Activated T-helper 2 cell treated with anti-CD3 and anti-CD28 coated beads, Interferon-gamma antibody, Interleukin-2, Interleukin-4, amounts not matched to agents 10 μg/mL and 5 μg/mL and 100 μg/mL, durations not matched to agents 14 hours and 24 hours and 36 hours (primary cell): ENCODE data around the gene TMEM201. TPM values are rescaled to one million over a fixed set of nuclear protein-coding genes. Genes with fewer than 3 reads are reported as not detected.
"Not testable (repeated sequence)": the region's sequence is repeated elsewhere in the genome, so short reads cannot be mapped to it uniquely, and the experiment has no call there.

Experiments used
- DNase-seq: peaks from one replicate; pipeline ENCODE4 v3.0.0; 2021; ENCODE audit warnings: low spot score
- H3K27ac Mint-ChIP-seq: one replicate; pipeline ENCODE4 v1.8.0; 2021; ENCODE audit warnings: mixed read lengths
- H3K27me3 Mint-ChIP-seq: one replicate; pipeline ENCODE4 v1.8.0; 2021; ENCODE audit warnings: low read depth, mixed read lengths
- H3K36me3 Mint-ChIP-seq: one replicate; pipeline ENCODE4 v1.8.0; 2021; ENCODE audit warnings: low read depth, mixed read lengths
- H3K4me1 Mint-ChIP-seq: one replicate; pipeline ENCODE4 v1.8.0; 2021; ENCODE audit warnings: low read depth, mixed read lengths
- H3K4me3 Mint-ChIP-seq: one replicate; pipeline ENCODE4 v1.8.0; 2021; ENCODE audit warnings: low read depth, mild to moderate bottlenecking, moderate library complexity, mixed read lengths
- H3K9me3 Mint-ChIP-seq: one replicate; pipeline ENCODE4 v1.8.0; 2021; ENCODE audit warnings: mixed read lengths
- intact Hi-C: fragments of 100-400 bp; cut with micrococcal nuclease; formaldehyde crosslinking; loops from one replicate; pipeline ENCODE4 v1.15.1; 2023
- total RNA-seq: library from RNA; stranded (reverse); gene quantifications from 2 replicates; pipeline ENCODE4 v1.2.3, GENCODE V29; 2022

TMEM201 gene
- total RNA-seq, 1 donor from 2014 or later, result 30.8 TPM

GRCh38 chr1:9625030-9625429 lies 36.3 kb downstream of the TMEM201 start:
- H3K36me3 Mint-ChIP-seq, H3K9me3 Mint-ChIP-seq, H3K27ac Mint-ChIP-seq, H3K4me3 Mint-ChIP-seq, H3K27me3 Mint-ChIP-seq, DNase-seq: not testable (repeated sequence)
- peaks cover 27% of the 10 kb centered on the region for H3K4me1 Mint-ChIP-seq
- intact Hi-C loops, result loop anchor here (5.0 to 10.0 kb wide), 3 partner anchors 47 to 590 kb away; partner anchors contain the start of gene KIF1B

- H3K9me3 Mint-ChIP-seq, result no peaks in the 10 kb centered on the region
- H3K27ac Mint-ChIP-seq, result peak overlapping the region; percentile 80
- DNase-seq, result peak; percentile 30
These were observed 37.5 kb downstream of the TMEM201 start for GRCh38 chr1:9626201-9626608.

GRCh38 chr1:9628541-9629444 lies 40.1 kb downstream of the TMEM201 start:
- Mint-ChIP-seq H3K4me1 (peaks cover 45% of the 10 kb centered on the region), H3K27me3 (peaks cover 3% of the 10 kb centered on the region), H3K4me3 (peak overlapping the region; percentile 96), H3K9me3 (no peaks in the 10 kb centered on the region), H3K36me3 (peaks cover 38% of the 10 kb centered on the region), H3K27ac (peak overlapping the region; percentile 96)
- intact Hi-C loops, result loop anchor here (1.0 to 10.0 kb wide), 6 partner anchors 26 to 586 kb away; partner anchors contain the start of gene KIF1B
- peak; percentile 71 for DNase-seq

More at GRCh38 chr1:9626201-9626608, 37.5 kb downstream of the TMEM201 start:
- intact Hi-C loops, result loop anchor here (5.0 to 10.0 kb wide), 3 partner anchors 46 to 589 kb away; partner anchors contain the start of gene KIF1B
- H3K4me3 Mint-ChIP-seq, result peak overlapping the region; percentile 96
- H3K4me1 Mint-ChIP-seq, result peaks cover 33% of the 10 kb centered on the region
- H3K27me3 Mint-ChIP-seq, result peaks cover 3% of the 10 kb centered on the region
- H3K36me3 Mint-ChIP-seq, result peaks cover 14% of the 10 kb centered on the region

- Mint-ChIP-seq H3K9me3 (no peaks in the 10 kb centered on the region), H3K4me1 (peaks cover 51% of the 10 kb centered on the region), H3K27ac (peak overlapping the region; percentile 96), H3K4me3 (peak overlapping the region; percentile 96), H3K36me3 (peaks cover 47% of the 10 kb centered on the region), H3K27me3 (no peaks in the 10 kb centered on the region)
- intact Hi-C loops, result loop anchor here (1.0 to 10.0 kb wide), 6 partner anchors 25 to 585 kb away; partner anchors contain the start of gene KIF1B
- peak; percentile 76 for DNase-seq
These were observed 40.9 kb downstream of the TMEM201 start for GRCh38 chr1:9629445-9630201.

GRCh38 chr1:9630331-9631111 lies 41.8 kb downstream of the TMEM201 start:
- intact Hi-C loops, result no loop called here
- H3K9me3 Mint-ChIP-seq, result no peaks in the 10 kb centered on the region
- H3K4me1 Mint-ChIP-seq, result peaks cover 58% of the 10 kb centered on the region
- H3K36me3 Mint-ChIP-seq, result peaks cover 56% of the 10 kb centered on the region
- peak overlapping the region; percentile 96 for H3K4me3 Mint-ChIP-seq
- DNase-seq, result peak; percentile 19
- peak overlapping the region; percentile 96 for H3K27ac Mint-ChIP-seq
- no peaks in the 10 kb centered on the region for H3K27me3 Mint-ChIP-seq

- no peak for DNase-seq
- Mint-ChIP-seq H3K27me3 (no peaks in the 10 kb centered on the region), H3K4me1 (peaks cover 52% of the 10 kb centered on the region), H3K9me3 (no peaks in the 10 kb centered on the region), H3K36me3 (peaks cover 66% of the 10 kb centered on the region), H3K27ac (peak overlapping the region; percentile 81), H3K4me3 (peak overlapping the region; percentile 96)
- intact Hi-C loops, result no loop called here
These were observed 42.9 kb downstream of the TMEM201 start for GRCh38 chr1:9631613-9632012.

GRCh38 chr1:9633493-9633892 lies 44.8 kb downstream of the TMEM201 start:
- no peak for DNase-seq
- peaks cover 80% of the 10 kb centered on the region for H3K36me3 Mint-ChIP-seq
- H3K4me1 Mint-ChIP-seq, result peaks cover 47% of the 10 kb centered on the region
- H3K9me3 Mint-ChIP-seq, result peaks cover 5% of the 10 kb centered on the region
- intact Hi-C loops, result no loop called here
- H3K27ac Mint-ChIP-seq, result no peak overlapping the region
- H3K27me3 Mint-ChIP-seq, result no peaks in the 10 kb centered on the region
- peak overlapping the region; percentile 33 for H3K4me3 Mint-ChIP-seq

GRCh38 chr1:9634582-9634981 lies 45.9 kb downstream of the TMEM201 start:
- peaks cover 49% of the 10 kb centered on the region for H3K4me1 Mint-ChIP-seq
- H3K9me3 Mint-ChIP-seq, result peaks cover 5% of the 10 kb centered on the region
- peaks cover 90% of the 10 kb centered on the region for H3K36me3 Mint-ChIP-seq
- peak overlapping the region; percentile 13 for H3K4me3 Mint-ChIP-seq
- intact Hi-C loops, result no loop called here
- H3K27ac Mint-ChIP-seq, result peak overlapping the region; percentile 12
- H3K27me3 Mint-ChIP-seq, result no peaks in the 10 kb centered on the region
- DNase-seq, result no peak

- peaks cover 79% of the 10 kb centered on the region for H3K36me3 Mint-ChIP-seq
- peaks cover 61% of the 10 kb centered on the region for H3K4me1 Mint-ChIP-seq
- intact Hi-C loops, result no loop called here
- peak overlapping the region; percentile 52 for H3K27ac Mint-ChIP-seq
- H3K4me3 Mint-ChIP-seq, result peak overlapping the region; percentile 39
- DNase-seq, result no peak
- H3K27me3 Mint-ChIP-seq, result no peaks in the 10 kb centered on the region
- peaks cover 5% of the 10 kb centered on the region for H3K9me3 Mint-ChIP-seq
These were observed 50.5 kb downstream of the TMEM201 start for GRCh38 chr1:9639227-9639626.

- Mint-ChIP-seq H3K27me3 (no peaks in the 10 kb centered on the region), H3K36me3 (peaks cover 56% of the 10 kb centered on the region), H3K4me3 (peak overlapping the region; percentile 27), H3K27ac (peak overlapping the region; percentile 82), H3K4me1 (peaks cover 51% of the 10 kb centered on the region), H3K9me3 (no peaks in the 10 kb centered on the region)
- no peak for DNase-seq
- intact Hi-C loops, result no loop called here
These were observed 54.9 kb downstream of the TMEM201 start for GRCh38 chr1:9643351-9644256.

GRCh38 chr1:9646037-9646436 lies 57.3 kb downstream of the TMEM201 start:
- Mint-ChIP-seq H3K4me1 (peaks cover 44% of the 10 kb centered on the region), H3K9me3 (no peaks in the 10 kb centered on the region), H3K36me3 (peaks cover 38% of the 10 kb centered on the region), H3K27me3 (no peaks in the 10 kb centered on the region), H3K4me3 (no peak overlapping the region), H3K27ac (peak overlapping the region; percentile 38)
- no peak for DNase-seq
- intact Hi-C loops, result no loop called here
